HG02623 (cell line): ENCODE results near the gene MTMR3.

Experiments
- ATAC-seq: cut with Tn5 transposase; IDR thresholded peaks from one replicate; pipeline ENCODE4 v1.9.1; 2021; ENCODE audit warnings: moderate library complexity; ENCODE audit not compliant: unreplicated experiment

The MTMR3 gene

GRCh38 chr22:29914165-29914564, 31.2 kb downstream of the MTMR3 start:
- ATAC-seq: no peak

GRCh38 chr22:29914991-29915533, 32.1 kb downstream of the MTMR3 start:
- no peak for ATAC-seq

DNA sequence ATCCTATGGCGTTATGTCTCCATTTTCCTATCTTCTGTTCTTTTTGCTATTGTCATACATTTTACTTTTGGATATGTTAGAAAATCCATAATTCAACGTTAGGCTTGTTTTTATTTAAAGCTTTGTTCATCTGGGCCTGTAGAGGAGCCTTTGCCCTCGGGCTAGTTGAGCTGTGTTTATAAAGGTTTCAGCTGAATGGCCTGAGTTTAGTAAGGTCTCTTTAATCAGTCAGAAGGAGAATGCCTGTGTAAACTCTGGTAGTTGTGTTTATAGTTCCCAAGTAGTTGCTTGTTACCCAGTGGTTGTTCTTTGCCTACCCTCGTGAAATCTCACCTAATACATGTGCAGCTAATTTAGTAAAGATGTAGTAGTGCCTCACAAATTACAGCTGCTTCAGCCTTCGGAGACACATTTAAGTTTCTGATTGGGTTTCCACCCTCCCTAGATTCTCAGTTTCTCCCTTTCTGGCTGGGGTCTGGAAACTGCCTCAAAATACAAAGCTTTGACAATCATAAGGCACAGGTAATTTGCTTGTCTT, 33.1 kb downstream of the MTMR3 start:
- no peak for ATAC-seq

- no peak for ATAC-seq
Measured at GRCh38 chr22:29917052-29917902, 34.3 kb downstream of the MTMR3 start.

DNA sequence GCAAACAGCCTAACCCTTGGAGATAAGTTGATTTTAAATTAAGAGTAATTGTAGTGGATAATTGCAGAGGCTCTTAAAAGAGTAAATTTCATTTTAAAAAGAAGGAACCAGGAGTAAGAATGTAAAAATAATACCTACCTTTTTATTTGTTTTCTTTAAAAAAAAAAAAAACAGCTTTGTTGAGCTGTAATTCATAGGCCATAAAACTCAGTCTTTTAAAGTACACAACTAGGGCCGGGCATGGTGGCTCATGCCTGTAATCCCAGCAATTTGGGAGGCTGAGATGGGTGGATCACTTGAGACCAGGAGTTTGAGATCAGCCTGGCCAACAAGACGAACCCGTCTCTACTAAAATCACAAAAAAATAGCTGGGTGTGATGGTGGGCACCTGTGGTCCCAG, 42.4 kb downstream of the MTMR3 start:
- no peak for ATAC-seq

DNA sequence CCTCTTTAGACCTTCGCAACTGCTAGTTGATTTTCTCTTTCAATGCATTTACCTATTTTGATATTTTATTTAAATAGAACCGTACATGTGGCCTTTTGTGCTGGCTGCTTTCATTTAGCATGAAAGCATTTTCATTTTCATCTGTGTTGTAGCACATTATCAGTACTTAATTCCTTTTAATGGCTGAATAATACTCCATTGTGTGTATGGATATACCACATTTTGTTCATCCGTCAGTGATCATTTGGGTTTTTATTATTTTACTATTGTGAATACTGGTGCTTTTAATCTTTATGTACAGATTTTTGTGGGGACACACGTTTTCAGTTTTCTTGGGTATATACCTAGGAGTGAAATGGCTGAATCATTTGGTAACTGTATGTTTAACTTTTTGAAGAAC, 43.1 kb downstream of the MTMR3 start:
- ATAC-seq: no peak

GRCh38 chr22:29932136-29932535, 49.2 kb downstream of the MTMR3 start:
- no peak for ATAC-seq

DNA sequence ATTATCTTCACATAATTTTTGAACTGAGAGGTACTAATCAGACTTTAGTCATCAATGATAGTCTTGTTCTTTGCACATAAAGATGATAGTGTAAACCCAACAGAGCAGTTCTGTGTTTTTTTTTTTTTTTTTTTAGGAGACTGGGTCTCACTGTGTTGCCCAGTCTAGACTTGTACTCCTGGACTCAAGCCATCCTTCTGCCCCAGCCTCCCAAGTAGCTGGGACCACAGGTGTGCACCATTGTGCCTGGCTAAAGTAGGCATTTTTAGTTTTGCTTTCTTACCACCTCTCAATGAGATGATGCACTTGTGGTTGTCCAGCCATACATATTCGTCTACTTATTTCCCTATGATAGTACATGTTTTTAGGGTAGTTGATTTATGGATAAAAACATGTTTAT, 50.6 kb downstream of the MTMR3 start:
- no peak for ATAC-seq

DNA sequence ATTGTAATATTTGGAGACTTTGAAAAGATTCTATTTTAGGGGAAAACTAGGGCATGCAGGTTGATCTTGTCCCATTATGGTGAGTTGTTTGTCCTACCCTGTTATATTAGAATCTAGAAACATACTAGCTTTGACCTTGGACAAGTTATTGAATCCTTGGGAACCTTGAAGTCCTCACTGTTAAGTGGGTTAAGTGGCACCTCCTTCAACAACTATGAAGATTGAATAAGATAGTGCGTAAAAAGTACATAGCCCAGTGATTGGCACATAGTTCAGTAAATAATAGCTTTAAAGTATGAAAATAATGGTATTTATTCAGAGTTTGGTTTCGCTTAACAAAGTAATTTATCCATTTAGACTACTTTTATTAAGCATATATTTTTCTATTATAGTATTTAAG, 51.6 kb downstream of the MTMR3 start:
- ATAC-seq: no peak

DNA sequence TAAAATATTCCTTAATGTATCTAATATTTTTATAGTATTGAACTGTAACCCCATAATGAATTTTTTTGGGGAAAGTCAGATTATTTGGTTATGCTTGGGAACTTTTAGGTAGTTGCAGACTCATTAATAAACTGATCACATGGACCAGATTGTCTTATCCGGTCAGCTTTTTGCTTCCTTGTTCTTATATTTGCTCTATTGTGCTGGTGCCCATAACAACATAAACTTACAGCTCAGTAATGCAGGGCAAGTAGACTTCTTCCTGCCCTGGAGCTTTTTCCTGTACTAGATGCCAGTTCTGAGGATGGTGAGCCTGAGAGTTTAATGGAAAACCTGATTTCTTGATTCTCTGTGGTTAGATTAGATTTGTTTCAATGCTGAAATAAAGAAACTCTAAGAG, 53.2 kb downstream of the MTMR3 start:
- ATAC-seq: no peak

DNA sequence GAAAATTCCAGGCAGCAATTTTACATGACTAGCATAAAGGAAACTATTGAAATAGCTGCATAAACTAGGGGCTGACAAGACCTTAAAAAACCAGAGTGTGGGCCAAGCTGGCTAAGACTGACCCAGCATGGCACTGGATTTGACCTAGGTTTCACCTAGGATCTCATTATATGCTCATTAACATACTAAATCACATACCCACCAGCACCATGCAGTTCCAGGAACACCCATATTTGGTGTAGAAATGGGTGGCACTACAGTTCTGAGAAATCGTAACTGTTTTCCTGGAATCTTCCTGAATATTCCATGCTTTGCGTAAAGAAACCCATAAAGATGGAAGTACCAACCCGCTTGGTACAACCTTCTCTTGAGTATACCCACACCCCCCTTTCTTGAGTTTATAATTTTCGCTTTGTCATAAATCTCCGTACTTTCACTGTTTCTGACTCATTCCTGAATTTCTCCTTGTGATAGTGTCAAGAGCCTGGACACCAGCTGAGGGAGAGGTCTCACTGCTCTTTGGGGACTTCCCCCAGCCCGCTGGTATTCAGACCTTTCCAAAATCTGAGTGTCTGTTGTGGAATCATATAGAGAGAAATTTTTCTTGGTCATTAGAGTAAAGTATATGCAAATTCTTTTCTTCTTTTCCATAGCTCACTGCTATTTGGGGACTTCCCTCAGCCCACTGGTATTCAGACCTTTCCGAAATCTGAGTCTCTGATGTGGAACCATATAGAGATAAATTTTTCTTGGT, 55.1 kb downstream of the MTMR3 start:
- peak; percentile 53 for ATAC-seq

- no peak for ATAC-seq
Measured at GRCh38 chr22:29940526-29940925, 57.6 kb downstream of the MTMR3 start.

GRCh38 chr22:29944339-29944738, 61.4 kb downstream of the MTMR3 start:
- no peak for ATAC-seq

DNA sequence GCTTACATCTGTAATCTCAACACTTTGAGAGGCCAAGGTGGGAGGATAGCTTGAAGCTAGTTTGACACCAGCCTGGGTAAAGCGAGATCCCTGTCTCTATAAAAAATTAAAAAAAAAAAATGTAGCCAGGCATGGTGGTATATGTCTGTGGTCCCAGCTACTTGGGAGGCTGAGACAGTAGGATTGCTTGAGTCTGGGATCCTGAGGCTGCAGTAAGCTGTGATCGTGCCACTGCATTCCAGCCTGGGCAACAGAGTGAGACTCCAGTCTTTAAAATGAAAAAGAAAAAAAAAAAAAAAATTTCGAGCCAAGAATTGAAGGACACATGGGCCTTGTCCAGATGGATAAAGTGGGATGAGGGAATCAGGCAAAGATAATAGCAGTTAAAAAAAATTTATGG, 62.5 kb downstream of the MTMR3 start:
- ATAC-seq: no peak

DNA sequence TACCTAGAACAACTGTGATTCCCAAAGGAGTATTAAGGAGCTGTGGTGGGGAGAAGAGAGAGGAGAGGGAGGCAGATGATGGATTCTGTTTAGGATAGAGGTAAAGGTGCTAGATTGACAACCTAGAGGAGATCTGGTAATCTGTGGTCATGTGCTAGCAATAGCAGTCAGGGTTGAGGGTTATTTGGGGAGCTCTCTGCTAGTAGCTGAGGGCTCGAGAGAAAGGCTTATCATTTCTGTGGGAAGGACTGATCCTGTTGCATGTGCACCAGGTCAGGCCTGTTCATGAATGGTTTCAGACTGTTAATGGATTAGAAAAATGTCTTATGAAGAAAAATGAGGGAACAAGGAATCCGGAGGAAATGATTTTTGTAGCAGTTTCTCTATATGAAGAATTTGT, 63.2 kb downstream of the MTMR3 start:
- ATAC-seq: no peak

DNA sequence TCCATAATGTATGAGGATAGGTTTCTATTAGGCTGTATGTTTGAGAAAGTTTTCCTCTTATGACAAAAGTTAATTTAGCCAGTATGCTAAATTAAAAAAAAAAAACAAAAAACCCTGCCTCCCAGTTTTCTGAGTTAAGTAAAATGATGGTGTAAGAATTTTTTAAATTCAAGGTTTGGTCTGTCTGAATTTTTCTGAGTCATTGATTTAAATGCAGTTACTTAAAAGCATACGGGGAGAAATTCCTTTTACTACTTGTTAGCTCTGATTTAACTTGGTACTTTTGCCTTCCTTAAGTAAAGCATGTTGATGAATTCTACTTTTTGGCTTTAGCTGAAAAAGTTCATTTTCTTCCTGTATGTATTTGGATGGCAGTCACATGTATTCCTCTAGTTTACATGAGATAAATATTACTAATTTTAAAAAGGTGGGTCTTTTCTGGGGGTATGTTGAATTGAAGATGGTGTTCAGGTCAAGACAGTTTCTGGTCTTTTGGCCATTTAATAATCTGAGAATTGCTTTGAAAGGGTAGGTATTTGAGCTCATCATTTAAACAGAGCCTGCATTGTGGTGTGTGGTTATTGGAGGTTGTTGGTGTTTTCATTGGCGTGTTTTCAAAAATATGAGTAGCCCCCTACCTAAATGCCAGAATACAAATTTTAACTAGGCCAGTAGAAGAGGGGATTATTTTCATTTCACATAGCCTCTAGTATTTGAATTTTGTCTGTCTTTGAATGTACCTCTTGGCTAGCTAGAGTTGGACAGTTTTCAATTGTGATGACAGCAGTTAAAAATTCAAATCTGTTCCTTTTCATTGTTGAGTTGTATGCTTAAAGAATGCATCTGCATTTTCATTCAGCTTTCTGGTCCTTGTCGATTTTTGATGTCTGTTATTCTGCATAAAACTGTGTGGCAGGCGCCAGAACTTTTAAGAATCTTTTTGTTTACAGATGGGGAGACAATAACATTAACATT, 64.7 kb downstream of the MTMR3 start:
- no peak for ATAC-seq

DNA sequence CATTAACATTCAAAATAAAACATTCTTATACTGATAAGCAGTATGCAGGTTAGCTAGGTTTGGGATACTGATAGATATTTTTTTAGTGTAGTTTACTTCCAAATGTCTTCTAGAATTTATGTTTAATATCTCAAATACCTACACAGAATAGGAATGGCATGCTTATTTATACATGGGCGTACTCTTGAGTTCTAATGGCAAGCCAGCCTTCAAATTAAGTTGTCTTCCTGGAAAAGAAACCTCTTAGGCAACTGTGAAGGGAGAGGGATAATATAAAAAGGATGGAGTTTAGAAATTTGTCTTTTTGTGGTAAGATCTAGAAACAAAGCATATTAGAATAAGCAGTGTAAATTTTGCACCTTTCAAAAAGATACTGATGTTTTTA, 65.4 kb downstream of the MTMR3 start:
- no peak for ATAC-seq

- ATAC-seq: no peak
Measured at GRCh38 chr22:29949872-29950271, 66.9 kb downstream of the MTMR3 start.

DNA sequence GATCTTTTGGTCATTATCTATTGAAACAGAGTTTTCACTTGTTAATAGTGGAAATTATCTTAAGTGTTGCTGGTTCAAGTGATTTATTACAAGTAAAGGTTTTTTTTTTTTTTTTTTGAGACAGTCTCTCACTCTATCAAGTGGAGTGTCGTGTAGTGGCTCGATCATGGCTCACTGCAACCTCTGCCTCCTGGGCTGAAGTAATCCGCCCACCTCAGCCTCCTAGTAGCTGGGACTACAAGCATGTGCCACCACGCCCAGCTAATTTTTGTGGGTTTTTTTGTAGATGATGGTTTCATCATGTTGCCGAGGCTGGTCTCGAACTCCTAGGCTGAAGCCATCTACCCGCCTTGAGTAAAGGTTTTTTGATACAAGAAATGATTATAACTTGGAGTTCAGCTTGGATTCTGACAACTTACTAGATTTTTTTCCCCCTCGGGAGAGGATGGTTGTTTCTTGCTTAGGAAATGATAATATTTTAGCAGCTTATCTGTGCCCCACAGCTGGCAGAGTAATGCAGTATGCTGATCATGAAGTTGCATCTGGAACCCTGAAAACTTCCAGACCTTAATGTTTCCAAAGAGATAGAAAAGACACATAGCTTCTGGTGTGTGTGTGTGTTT, 68.9 kb downstream of the MTMR3 start:
- ATAC-seq: no peak

DNA sequence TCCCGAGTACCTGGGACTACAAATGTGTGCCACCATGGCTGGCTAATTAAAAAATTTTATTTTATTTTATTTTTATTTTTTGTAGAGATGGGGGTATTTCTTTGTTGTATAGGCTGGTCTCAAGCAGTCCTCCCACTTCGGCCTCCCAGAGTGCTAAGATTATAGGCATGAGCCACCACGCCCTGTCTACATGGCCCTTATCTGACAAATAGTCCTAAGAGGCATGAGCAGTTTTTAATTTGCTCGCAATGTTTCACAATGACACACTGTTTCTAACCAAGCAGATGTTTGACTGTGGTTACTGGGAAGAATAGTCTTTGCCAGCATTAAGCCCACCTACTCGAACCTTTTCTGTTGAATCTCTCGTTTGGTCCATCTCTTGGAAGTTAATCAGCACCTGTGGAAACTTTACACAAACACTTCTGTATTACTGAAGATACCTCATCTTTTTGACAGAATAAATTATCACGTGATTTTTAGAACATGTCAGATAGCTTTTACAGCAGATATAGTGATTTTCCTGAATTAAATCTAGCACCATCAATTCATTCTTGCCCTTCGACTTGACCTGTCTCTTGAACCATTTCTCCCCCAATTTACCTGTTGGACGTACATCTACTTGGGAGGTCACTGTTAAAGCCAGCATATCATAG, 71.4 kb downstream of the MTMR3 start:
- ATAC-seq: no peak
